CD4-positive, alpha-beta T cell (primary cell): ENCODE data around the gene KDM2B. TPM values are rescaled to one million over a fixed set of nuclear protein-coding genes. Genes with fewer than 3 reads are reported as not detected.

Experiments
- ATAC-seq: fragments of 200-7000 bp; cut with Tn5 transposase; one replicate; pipeline ENCODE4 v1.10.0; 2022; ENCODE audit warnings: mild to moderate bottlenecking; ENCODE audit not compliant: poor library complexity
- CTCF ChIA-PET: fragments of 350-600 bp; sonication (Branson Sonifier 250); formaldehyde crosslinking; loops from one replicate; lab custom pipeline; 2021; ENCODE audit warnings: antibody characterized with exemption, inconsistent platforms; lab: Charles Lee
- POLR2A ChIA-PET: fragments of 350-600 bp; sonication (Branson Sonifier 250); formaldehyde crosslinking; loops from one replicate; lab custom pipeline; 2021; ENCODE audit warnings: antibody characterized with exemption, inconsistent platforms; lab: Charles Lee
- DNase-seq, 14 experiments: peaks; one replicate each; pipeline ENCODE4 v3.0.0-alpha.2; 2013 to 2020; ENCODE audit warnings: mixed read lengths in 2 of 14
- H3K27ac ChIP-seq, 2 donors: one replicate each; pipeline versions ENCODE4 v1.5.1 to v1.7.0; 2013; ENCODE audit warnings: low read length in 2 of 2, low read depth in 1 of 2, mild to moderate bottlenecking in 1 of 2
- H3K27me3 ChIP-seq, 2 experiments: 1 replicate in 1 of 2; 2 replicates in 1 of 2; pipeline versions ENCODE4 v1.6.1 to v1.7.0; 2013; ENCODE audit warnings: low read length in 2 of 2, control low read depth in 1 of 2, mild to moderate bottlenecking in 1 of 2, moderate library complexity in 1 of 2; ENCODE audit not compliant: insufficient read depth in 2 of 2, control insufficient read depth in 1 of 2
- H3K36me3 ChIP-seq: one replicate; pipeline ENCODE4 v1.6.1; 2013; ENCODE audit warnings: low read length, control low read depth; ENCODE audit not compliant: insufficient read depth
- H3K4me1 ChIP-seq: one replicate; pipeline ENCODE4 v1.6.1; 2013; ENCODE audit warnings: low read length, control low read depth; ENCODE audit not compliant: insufficient read depth
- H3K4me3 ChIP-seq: one replicate; pipeline ENCODE4 v1.5.1; 2013; ENCODE audit warnings: mild to moderate bottlenecking, low read length, moderate library complexity
- H3K9me3 ChIP-seq, 2 experiments: 1 replicate in 1 of 2; 2 replicates in 1 of 2; pipeline versions ENCODE4 v1.6.1 to v1.7.0; 2013; ENCODE audit warnings: low read length in 2 of 2, mild to moderate bottlenecking in 2 of 2, control low read depth in 1 of 2, moderate library complexity in 1 of 2; ENCODE audit not compliant: control insufficient read depth in 1 of 2, insufficient read depth in 1 of 2
- H3K27ac Mint-ChIP-seq: one replicate; pipeline ENCODE4 v1.8.0; 2020; ENCODE audit warnings: mixed read lengths
- H3K27me3 Mint-ChIP-seq: one replicate; pipeline ENCODE4 v1.8.0; 2021; ENCODE audit warnings: mixed read lengths
- H3K36me3 Mint-ChIP-seq: one replicate; pipeline ENCODE4 v1.8.0; 2021; ENCODE audit warnings: low read depth, mixed read lengths
- H3K4me1 Mint-ChIP-seq: one replicate; pipeline ENCODE4 v1.8.0; 2021; ENCODE audit warnings: low read depth, mixed read lengths
- H3K4me3 Mint-ChIP-seq: one replicate; pipeline ENCODE4 v1.8.0; 2020; ENCODE audit warnings: mild to moderate bottlenecking, mixed read lengths
- H3K9me3 Mint-ChIP-seq: one replicate; pipeline ENCODE4 v1.8.0; 2020; ENCODE audit warnings: mixed read lengths
- intact Hi-C, 2 experiments: fragments of 100-400 bp; cut with DNase I in 1 of 2; cut with micrococcal nuclease in 1 of 2; formaldehyde crosslinking; loops; one replicate each; pipeline versions ENCODE4 v1.15.1 to v1.9.0; 2023 to 2025; cut with DNase I, micrococcal nuclease
- total RNA-seq, 174 experiments: library from RNA in 2 of 174; stranded (reverse) in 2 of 174; gene quantifications; one replicate each; pipeline ENCODE4 v1.2.3 and lab custom pipeline; 2021 to 2026
- TF ChIP-seq, protein P1 (sequence below): fragments of 200-600 bp; IDR thresholded peaks from one replicate; pipeline ENCODE4 v1.8.0; 2022; ENCODE audit warnings: antibody characterized with exemption, mild to moderate bottlenecking

The KDM2B gene
- total RNA-seq, 2 experiments from 2014 or later: 60.4 to 62.6 TPM

DNA sequence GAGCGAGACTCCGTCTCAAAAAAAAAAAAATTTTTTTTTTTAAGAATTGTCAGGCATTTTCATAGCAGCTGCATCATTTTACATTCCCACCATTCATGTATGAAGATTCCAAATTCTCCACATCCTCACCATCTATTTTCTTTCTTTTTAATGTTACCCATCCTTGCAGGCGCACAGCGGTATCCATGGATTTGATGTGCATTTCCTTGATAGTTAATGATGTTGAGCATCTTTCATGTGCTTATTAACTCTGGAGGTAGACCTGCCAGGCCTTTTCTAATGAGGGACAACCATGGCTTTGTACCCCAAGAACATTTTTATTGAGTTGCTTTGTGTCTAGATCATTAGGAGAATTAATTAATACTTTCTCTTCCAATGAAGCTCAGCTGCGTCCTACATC, 182.5 kb downstream of the KDM2B start:
- peaks cover 18% of the 10 kb centered on the region for H3K4me1 ChIP-seq
- ChIA-PET CTCF (no interaction called here), POLR2A (interaction anchor here (4.2 kb wide), 1 partner anchor 47 kb away, joined by 52 read pairs; the partner anchor contains the start of gene ANAPC5)
- H3K9me3 ChIP-seq: no peaks in the 10 kb centered on the region
- H3K27ac Mint-ChIP-seq: peak overlapping the region; percentile 93
- no peak overlapping the region for H3K27ac ChIP-seq
- H3K36me3 ChIP-seq: no peaks in the 10 kb centered on the region
- DNase-seq (no peak), ATAC-seq (no peak)
- intact Hi-C loops: no loop called here
- peaks cover 41% of the 10 kb centered on the region for H3K4me1 Mint-ChIP-seq
- H3K4me3 Mint-ChIP-seq: peak overlapping the region; percentile 83
- H3K27me3 Mint-ChIP-seq: no peaks in the 10 kb centered on the region
- H3K27me3 ChIP-seq: no peaks in the 10 kb centered on the region
- TF ChIP-seq, protein P1, sequence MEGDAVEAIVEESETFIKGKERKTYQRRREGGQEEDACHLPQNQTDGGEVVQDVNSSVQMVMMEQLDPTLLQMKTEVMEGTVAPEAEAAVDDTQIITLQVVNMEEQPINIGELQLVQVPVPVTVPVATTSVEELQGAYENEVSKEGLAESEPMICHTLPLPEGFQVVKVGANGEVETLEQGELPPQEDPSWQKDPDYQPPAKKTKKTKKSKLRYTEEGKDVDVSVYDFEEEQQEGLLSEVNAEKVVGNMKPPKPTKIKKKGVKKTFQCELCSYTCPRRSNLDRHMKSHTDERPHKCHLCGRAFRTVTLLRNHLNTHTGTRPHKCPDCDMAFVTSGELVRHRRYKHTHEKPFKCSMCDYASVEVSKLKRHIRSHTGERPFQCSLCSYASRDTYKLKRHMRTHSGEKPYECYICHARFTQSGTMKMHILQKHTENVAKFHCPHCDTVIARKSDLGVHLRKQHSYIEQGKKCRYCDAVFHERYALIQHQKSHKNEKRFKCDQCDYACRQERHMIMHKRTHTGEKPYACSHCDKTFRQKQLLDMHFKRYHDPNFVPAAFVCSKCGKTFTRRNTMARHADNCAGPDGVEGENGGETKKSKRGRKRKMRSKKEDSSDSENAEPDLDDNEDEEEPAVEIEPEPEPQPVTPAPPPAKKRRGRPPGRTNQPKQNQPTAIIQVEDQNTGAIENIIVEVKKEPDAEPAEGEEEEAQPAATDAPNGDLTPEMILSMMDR: no peak
- H3K4me3 ChIP-seq: no peak overlapping the region
- no peaks in the 10 kb centered on the region for H3K9me3 Mint-ChIP-seq
- peaks cover 15% of the 10 kb centered on the region for H3K36me3 Mint-ChIP-seq

DNA sequence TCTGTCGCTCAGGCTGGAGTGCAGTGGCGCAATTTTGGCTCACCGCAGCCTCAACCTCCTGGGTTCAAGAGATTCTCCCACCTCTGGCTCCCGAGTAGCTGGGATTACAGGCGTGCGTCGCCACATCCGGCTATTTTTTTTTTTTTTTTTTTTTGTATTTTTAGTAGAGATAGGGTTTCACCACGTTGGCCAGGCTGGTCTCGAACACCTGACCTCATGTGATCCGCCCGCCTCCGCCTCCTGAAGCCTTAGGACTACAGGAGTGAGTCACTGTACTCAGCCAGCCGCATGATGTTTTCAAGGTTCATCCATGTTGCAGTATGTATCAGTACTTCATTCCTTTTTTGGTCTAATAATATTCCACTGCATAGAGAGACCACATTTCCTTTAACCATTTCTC, 183.3 kb downstream of the KDM2B start:
- H3K36me3 Mint-ChIP-seq: peaks cover 15% of the 10 kb centered on the region
- H3K27ac Mint-ChIP-seq: no peak overlapping the region
- H3K27ac ChIP-seq: no peak overlapping the region
- H3K4me1 Mint-ChIP-seq: peaks cover 35% of the 10 kb centered on the region
- H3K27me3 ChIP-seq: no peaks in the 10 kb centered on the region
- H3K4me3 ChIP-seq: no peak overlapping the region
- ChIA-PET CTCF (no interaction called here), POLR2A (no interaction called here)
- H3K4me1 ChIP-seq: peaks cover 15% of the 10 kb centered on the region
- no peaks in the 10 kb centered on the region for H3K9me3 Mint-ChIP-seq
- DNase-seq: no peak
- TF ChIP-seq, protein P1: no peak
- ATAC-seq: no peak
- H3K36me3 ChIP-seq: no peaks in the 10 kb centered on the region
- no peaks in the 10 kb centered on the region for H3K9me3 ChIP-seq
- H3K27me3 Mint-ChIP-seq: no peaks in the 10 kb centered on the region
- intact Hi-C loops: no loop called here
- no peak overlapping the region for H3K4me3 Mint-ChIP-seq

DNA sequence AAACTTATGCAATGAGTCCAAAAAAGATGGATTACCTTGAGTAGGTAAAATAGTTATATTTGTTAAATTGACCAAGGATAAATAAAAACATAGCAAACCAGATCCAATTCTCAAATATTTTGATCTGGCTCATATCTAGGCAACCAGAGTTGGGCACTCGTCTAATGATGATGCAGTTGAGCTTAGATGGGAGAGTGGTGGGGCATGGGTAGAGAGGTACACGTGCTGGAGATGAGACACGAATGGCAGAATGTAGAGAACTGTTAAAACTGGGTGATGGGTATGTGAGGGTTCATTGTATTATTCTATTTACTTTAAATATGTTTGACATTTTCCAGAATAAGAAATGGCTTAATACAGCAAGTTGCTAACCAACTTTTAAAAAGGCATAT, 188.5 kb downstream of the KDM2B start:
- H3K9me3 ChIP-seq: no peaks in the 10 kb centered on the region
- H3K27ac Mint-ChIP-seq: no peak overlapping the region
- ChIA-PET CTCF (interaction anchor here (0.7 kb wide), 1 partner anchor 51 kb away, joined by 3 read pairs; no protein-coding TSS in a partner anchor), POLR2A (interaction anchor here (2.5 kb wide), 1 partner anchor 8 kb away, joined by 18 read pairs; the partner anchor contains the start of gene RNF34)
- H3K4me3 ChIP-seq: no peak overlapping the region
- H3K4me3 Mint-ChIP-seq: no peak overlapping the region
- intact Hi-C loops: no loop called here
- H3K27ac ChIP-seq: no peak overlapping the region
- H3K9me3 Mint-ChIP-seq: no peaks in the 10 kb centered on the region
- H3K4me1 Mint-ChIP-seq: peaks cover 10% of the 10 kb centered on the region
- H3K36me3 ChIP-seq: no peaks in the 10 kb centered on the region
- TF ChIP-seq, protein P1: no peak
- no peak for ATAC-seq
- H3K27me3 ChIP-seq: no peaks in the 10 kb centered on the region
- no peak for DNase-seq
- H3K36me3 Mint-ChIP-seq: no peaks in the 10 kb centered on the region
- peaks cover 7% of the 10 kb centered on the region for H3K4me1 ChIP-seq
- H3K27me3 Mint-ChIP-seq: no peaks in the 10 kb centered on the region
